ENCODE measurements around the gene ENO2. TPM values are rescaled to one million over a fixed set of nuclear protein-coding genes. Genes with fewer than 3 reads are reported as not detected.
"Not testable (repeated sequence)": the region's sequence is repeated elsewhere in the genome, so short reads cannot be mapped to it uniquely, and the experiment has no call there.

ENO2 gene
- 18.1 and 18.4 TPM in 2 replicates for total RNA-seq

DNA sequence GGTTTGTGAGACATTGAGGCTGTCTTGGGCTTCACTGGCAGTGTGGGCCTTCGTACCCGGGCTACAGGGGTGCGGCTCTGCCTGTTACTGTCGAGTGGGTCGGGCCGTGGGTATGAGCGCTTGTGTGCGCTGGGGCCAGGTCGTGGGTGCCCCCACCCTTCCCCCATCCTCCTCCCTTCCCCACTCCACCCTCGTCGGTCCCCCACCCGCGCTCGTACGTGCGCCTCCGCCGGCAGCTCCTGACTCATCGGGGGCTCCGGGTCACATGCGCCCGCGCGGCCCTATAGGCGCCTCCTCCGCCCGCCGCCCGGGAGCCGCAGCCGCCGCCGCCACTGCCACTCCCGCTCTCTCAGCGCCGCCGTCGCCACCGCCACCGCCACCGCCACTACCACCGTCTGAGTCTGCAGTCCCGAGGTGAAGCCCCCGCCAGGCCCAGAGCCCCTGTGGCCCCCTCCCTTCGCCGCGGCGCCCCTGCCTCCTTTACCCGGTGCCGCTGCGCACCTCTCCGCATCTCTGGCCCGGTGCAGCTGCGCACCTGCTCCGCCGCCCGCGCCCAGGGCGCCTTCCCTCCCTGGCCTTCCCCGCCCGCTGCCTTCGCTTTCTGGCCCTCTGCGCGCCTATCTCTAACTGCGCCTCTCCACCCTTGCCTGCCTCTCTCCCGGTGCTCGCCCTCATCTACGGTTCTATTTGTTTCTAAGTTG lies at the start of gene ENO2:
Gene ENO2 (plus strand): TSS at position 335 of the 701 bp plus-strand sequence. CDS start 1,253 bp downstream, outside the sequence.
- DNase-seq (ENCODE audit: extremely low read depth, low read depth, low spot score), result no peak

DNA sequence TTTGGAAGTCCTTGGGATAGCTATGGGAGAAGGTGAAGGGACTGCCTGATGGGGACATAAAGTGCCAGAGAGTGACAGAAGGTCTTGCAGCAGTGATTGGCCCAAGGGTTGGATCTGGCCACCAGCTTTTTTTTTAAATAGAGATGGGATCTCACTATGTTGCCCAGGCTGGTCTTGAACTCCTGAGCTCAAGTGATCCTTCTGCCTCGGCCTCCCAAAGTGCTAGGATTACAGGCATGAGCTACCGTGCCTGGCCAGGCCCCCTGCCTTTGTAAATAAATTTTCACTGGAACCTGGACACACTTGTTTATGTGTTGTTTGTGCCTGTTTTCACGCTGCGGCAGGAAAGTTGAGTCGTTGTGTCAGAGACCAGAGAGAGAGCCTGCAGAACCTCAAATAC lies 49.1 kb upstream of the ENO2 start:
- DNase-seq (ENCODE audit: extremely low read depth, low read depth, low spot score), result not testable (repeated sequence)

DNA sequence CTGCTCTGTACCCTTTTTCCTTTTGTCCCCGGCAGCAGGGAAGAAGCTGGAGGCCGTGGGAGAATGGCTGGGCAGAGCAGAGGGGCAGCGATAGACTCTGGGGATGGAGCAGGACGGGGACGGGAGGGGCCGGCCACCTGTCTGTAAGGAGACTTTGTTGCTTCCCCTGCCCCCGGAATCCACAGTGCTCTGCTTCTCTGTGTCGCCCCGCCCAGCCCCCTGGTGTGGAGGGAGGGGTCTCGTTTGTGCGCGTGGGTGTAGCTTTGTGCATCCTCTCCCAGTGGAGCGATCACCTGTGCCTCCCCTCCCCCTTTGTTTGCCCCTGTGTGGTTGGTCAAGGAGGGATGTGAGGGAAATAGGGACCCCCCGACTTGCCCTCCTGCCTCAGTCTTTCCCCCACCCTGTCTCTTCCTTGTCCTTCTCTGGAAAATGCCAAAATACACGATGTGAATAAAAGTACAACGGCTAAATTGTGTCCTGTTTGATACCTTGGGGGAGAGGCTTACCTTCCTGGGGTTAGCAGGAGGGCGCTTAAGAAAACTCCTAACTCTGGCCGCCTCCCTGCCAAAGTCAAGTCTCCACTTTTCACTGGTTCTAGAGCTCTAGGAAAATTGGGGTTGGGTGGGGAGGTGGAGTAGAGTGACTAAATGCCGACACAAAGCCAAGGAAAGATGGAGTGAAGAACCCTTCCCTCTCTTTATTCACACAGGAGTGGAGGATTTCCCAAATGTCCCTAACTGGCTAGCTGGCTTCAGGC lies 48.0 kb upstream of the ENO2 start:
- DNase-seq (ENCODE audit: extremely low read depth, low read depth, low spot score), result no peak

DNA sequence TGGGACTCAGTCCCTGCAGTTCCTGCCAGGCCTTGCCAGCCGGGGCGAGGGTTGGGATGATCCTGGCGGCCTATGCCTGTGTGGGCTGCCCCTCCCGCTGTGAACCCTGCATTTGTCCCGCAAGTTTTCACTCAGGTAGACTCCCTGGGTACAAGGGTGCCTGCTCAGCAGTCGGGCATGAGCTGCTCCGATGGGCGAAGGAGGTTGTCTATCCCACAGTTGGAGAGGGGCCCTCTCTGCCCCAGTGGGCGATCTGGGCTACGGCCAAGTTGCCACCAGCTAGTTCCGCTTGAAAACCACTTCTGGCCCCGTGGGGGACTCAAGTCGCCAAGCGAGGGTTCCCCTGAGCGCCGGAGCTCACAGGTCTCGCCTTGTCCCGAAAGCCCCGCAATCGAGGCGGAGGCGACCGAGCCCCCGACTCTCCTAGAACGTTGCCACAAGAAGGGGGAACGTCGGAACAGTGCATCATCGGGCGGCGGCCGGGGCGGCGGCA lies 47.4 kb upstream of the ENO2 start:
- DNase-seq (ENCODE audit: extremely low read depth, low read depth, low spot score), result no peak

DNA sequence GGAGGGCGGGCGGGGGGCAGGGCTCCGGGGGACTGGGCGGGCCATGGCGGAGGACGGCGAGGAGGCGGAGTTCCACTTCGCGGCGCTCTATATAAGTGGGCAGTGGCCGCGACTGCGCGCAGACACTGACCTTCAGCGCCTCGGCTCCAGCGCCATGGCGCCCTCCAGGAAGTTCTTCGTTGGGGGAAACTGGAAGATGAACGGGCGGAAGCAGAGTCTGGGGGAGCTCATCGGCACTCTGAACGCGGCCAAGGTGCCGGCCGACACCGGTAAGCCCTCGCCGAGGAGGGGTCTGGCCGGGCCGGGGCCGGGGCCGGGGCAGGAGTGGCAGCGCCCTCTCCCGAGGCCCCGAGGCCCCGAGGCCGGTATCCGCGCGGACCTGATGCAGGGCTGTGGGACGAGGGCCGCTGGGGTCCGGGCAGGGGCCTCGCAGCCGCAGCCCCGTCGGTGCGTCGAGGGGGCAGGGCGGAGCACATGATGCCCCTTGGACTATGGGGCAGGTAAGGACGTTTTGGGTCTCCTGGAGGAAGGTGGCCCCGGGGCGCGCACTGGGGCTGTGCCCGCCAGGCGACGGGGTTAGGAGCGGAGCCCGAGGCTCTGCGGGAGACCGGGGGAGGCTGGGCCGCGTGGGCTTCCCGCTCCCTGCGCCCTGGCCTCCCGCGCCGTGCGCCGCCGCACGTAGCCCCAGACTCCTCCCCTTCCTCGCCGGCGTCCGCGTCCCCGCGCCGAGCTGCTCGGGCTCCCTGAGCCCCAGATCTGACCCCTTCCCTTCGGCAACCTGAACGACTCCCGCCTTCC lies 46.8 kb upstream of the ENO2 start, which contains the start of gene TPI1:
Gene TPI1 (plus strand): TSS at position 119 of the 798 bp plus-strand sequence. CDS start 36 bp downstream, at position 155.
- DNase-seq (ENCODE audit: extremely low read depth, low read depth, low spot score), result no peak

DNA sequence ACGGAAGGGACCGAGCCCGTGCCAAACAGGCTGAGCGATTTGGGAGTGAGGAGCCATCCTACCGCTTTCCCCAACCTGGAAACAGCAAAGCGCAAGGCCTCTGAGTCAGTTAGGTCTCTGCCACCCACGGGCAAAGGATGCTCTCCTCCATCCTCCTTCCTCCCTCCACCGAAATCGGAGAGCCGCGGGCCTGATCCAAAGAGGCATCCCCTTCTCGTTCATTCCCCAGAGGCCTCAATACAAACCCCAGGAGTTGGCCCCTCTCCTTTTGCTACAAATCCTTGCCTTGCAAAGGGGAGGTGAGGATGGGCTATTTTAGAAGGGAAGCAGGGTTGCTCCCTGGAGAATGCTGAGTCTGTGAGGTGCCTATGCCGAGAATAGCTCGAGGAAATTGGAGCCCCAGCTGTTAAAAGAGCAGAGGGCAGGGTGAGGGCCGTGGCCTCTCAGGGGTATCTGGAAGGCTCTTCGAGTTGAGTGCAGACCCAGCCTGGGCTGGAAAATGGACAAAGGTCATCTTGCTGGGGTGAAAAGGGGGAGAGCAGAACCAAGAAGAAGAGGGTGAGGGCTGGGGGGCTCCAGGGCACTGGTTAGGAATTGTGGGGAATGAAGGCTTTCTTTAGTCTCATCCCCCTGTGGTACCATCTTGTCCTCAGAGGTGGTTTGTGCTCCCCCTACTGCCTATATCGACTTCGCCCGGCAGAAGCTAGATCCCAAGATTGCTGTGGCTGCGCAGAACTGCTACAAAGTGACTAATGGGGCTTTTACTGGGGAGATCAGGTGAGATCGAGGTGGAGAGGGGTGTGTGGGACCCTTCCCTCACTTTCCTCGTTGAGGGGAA lies 46.0 kb upstream of the ENO2 start:
- no peak for DNase-seq (ENCODE audit: extremely low read depth, low read depth, low spot score)

DNA sequence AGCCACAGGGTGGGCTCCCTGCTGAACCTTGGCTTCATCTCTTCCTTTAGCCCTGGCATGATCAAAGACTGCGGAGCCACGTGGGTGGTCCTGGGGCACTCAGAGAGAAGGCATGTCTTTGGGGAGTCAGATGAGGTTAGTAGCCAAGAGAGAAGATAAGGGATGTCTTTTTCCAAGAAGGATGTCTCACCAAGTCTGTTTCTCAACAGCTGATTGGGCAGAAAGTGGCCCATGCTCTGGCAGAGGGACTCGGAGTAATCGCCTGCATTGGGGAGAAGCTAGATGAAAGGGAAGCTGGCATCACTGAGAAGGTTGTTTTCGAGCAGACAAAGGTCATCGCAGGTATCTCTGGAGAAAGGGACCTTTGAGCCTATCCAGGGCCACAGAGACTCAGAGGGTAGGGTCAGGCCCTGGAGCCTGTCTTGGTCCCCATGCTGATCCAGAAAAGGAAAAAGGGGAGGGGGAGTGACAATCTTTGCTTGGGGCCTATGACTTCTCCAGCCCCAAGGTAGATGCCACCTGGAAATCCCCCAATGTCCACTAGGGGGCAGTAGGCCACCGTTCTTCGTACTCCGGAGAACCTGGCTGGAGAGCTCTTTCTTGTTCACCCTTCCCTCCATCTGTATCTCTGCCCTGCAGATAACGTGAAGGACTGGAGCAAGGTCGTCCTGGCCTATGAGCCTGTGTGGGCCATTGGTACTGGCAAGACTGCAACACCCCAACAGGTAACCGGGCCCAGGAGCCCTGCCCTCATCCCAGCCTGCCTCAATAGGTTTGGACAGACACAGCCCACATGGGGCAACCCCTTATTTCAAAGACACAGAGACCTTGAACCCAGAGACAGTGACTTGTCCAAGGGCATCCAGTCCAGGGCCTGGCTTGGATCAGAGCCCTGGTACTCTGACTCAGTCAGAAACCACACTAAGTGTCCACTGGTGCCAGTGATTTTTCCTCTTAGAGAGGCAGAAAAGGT lies 45.0 kb upstream of the ENO2 start:
- DNase-seq (ENCODE audit: extremely low read depth, low read depth, low spot score), result no peak

DNA sequence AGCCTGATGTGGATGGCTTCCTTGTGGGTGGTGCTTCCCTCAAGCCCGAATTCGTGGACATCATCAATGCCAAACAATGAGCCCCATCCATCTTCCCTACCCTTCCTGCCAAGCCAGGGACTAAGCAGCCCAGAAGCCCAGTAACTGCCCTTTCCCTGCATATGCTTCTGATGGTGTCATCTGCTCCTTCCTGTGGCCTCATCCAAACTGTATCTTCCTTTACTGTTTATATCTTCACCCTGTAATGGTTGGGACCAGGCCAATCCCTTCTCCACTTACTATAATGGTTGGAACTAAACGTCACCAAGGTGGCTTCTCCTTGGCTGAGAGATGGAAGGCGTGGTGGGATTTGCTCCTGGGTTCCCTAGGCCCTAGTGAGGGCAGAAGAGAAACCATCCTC lies 44.1 kb upstream of the ENO2 start:
- not testable (repeated sequence) for DNase-seq (ENCODE audit: extremely low read depth, low read depth, low spot score)

DNA sequence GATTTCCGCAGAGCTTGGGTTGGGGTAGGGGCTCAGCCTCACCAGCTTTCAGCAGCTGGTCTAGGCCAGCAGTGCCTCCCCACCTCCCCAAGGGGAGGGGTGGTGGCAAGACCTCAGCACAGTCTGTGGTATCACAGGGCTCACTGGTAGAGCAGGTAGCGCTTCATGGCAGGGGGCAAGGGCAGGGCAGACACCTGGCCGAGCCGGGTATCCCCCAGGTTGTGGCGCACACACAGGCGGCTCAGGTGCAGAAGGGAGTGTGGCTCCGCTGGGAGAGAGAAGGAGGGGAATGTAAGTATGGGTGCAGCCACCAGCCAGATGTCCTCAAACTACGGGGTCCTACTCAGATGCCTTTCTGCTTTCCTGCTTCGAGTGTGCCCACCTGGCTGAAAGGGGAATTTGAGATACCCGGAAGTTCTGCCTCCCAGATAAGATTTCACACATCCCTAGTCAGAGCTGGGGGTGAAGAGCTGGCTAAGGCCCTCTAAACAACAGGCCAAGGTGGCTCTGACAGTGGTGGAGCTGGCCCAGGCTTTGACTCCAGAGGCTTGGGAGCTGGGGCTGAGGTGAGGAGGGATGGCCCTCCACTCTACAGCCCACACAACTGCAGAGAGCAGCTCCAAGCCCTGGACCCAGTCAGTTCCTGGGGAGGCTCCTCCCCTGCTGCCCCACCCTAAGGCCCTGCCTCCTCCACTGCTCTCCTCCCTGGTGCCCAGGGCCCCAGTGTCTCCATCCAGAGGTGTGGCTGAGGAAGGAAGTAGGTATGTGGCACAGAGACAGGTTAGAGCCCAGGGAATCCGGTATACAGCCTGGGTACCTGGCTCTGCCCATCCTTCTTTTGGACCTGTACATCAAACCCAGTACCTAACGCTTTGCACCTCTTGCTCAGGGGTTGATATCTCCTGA lies 43.1 kb upstream of the ENO2 start:
- DNase-seq (ENCODE audit: extremely low read depth, low read depth, low spot score), result no peak

DNA sequence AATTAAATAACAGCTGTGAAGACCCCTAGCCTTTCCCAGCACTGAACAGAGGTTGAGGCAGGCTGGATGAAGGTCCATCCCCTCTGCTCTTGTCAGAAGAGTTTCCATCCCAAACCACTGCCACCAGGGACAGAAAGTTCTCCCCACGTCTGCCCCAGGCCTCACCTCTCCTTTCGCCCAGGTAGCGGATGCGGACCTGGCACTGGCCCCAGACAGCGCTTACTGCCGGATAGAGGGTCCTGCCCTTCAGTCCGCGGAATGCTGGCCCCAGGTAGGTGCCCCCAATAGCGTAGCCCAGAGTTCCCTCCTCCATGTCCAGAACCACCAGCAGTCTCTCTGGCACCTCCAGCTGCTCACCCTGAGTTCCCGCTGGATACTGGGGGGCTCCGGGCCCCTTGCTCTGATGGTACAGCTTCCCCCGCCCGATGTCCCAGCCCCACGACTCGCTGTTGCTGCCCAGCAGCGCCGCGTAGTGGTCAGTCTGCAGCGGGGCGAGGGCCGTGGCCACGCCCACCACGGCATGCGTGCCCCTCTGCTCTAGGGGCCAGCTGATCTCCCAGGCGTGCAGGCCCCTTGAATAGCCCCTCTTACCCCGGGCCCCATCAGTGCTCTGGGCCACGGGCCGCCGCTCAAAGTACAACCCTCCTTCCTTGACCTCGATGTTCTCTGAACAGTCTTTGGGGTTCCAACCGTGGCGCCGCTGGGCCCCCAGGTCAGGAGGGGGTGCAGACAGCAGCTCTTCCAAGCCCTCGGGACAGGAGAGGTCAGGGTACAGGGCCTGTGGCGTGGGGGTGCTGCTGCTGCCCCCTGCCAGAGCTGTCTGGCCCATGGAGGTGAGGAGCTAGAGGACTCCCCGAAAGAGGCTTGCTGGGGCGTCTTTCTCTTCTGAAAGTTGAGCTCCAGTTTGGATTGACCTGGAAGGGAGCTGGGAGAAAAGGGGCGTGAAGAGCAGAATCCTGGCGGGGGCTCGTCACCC lies 42.0 kb upstream of the ENO2 start:
- DNase-seq (ENCODE audit: extremely low read depth, low read depth, low spot score), result no peak

DNA sequence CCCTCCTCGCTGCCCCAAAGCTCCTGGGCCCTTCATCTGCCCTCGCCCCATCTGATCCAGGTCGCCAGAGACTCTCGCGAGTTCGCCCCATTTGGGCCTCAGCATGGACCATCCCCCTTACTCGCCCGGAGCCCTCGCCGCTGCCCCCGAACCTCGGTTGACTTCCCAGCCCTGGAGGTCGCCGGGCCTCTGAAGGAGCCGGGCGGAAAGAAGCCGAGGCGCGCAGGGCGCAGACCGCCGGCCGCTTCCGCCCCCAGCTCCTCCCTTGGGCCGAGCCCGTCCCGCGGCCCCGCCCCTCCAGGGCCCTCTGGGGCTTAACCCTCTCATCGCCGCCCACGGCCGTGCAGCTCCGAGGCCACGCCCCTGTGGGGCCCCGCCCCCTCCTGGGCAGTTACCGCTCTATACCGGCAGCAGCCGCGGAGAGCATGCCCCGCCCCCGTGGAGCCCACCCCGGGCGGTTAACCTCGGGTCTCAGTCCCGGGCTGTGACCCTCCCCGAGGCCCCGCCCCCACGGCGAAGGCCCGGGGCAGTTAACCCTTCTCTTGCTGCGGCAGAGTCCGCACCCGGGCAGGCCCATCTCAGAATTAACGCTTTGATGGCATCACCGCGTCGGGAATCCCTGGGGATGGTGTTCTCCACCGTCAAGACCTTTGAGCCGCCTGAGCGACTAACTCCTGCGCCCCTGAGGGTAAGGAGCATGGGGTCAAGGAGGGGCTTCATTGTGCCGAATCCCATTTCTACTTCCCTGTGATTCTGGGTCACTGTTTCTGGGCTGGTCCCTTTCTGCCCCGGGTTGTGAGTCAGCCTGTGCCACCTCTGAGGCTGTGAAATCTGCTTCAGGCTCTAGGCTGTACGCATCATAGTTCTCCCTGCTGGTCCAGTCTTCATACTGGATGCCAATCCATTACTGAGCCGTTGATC lies 41.0 kb upstream of the ENO2 start, which contains the start of gene SPSB2:
Gene SPSB2 (minus strand): TSS at position 210 of the 921 bp plus-strand sequence. CDS start 402 bp downstream, outside the sequence.
- DNase-seq (ENCODE audit: extremely low read depth, low read depth, low spot score), result no peak

DNA sequence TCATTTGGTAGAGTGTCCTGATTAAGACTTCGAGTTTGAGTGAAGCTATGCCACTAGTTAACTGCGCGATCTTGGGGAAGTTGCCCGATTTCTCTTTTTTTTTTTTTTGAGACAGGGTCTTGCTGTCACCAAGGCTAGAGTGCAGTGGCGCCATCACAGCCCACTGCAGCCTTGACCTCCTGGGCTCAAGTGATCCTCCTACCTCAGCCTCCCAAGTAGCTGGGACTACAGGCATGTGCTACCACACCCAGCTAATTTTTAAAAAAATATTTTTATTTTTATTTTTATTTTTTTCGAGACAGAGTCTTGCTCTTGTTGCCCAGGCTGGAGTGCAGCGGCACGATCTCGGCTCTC lies 40.4 kb upstream of the ENO2 start:
- DNase-seq (ENCODE audit: extremely low read depth, low read depth, low spot score), result not testable (repeated sequence)

DNA sequence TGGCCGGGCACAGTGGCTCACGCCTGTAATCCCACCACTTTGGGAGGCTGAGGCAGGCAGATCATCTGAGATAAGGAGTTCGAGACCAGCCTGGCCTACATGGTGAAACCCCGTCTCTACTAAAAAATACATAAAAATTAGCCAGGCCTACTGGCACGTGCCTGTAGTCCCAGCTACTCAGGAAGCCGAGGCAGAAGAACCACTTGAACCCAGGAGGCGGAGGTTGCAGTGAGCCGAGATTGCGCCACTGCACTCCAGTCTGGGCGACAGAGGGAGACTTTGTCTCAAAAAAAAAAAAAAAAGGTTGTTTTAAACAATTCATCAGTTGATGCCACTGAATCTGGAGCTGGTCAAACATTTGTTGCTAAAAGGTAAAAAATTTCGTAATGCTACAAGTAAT lies 34.6 kb upstream of the ENO2 start:
- DNase-seq (ENCODE audit: extremely low read depth, low read depth, low spot score), result not testable (repeated sequence)

DNA sequence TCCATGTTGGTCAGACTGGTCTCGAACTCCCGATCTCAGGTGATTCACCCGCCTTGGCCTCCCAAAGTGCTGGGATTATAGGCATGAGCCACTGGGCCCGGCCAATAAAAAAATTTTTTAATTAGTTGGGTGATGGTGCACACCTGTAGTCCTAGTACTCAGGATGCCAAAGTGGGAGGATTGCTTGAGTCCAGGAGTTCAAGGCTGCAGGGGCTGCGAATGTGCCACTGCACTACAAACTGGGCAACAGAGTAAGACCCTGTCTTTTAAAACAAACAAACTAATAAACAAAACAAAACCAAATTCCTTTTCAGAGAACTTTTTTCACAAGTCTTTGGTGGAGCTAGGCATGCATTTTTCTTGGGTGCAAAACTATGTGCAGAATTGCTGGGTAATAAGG lies 31.1 kb upstream of the ENO2 start:
- DNase-seq (ENCODE audit: extremely low read depth, low read depth, low spot score), result no peak

DNA sequence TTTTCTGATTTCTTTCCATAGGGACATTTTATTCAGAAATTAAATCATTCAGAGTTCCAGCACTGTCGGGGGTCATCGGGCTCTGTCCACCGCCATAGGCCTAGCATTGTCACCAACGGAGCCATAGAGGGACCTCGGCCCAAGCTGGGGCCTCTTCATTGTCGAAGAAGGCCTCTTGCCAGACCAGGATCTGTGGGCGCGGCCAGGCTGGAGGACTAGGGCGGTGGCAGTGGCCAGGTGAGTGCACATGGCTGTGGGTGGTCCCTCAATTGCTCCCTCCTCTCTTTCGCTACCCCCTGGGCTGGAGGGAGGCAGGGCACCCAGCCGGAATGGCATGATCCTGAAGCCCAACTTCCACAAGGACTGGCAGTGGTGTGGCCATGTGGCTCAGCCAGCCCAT lies 30.7 kb upstream of the ENO2 start:
- no peak for DNase-seq (ENCODE audit: extremely low read depth, low read depth, low spot score)

DNA sequence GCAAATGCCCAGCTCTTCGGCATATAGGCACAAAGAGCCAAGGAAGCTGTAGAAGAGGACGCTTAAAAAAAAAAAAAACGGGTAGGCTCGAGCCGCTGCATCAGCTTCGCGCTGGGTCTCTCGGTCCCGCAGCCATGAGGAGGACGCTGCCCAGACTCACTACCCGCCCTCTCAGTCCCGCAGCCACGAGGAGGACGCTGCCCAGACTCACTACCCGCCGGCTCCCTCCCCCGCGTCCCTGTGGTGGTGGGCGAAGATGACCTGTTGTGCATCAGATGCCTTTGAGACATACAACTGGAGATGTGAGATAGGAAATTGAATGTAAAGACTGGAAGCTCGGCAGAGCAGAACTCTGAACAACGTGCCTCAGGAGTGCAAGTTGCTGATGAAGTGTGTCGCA lies 29.8 kb upstream of the ENO2 start:
- no peak for DNase-seq (ENCODE audit: extremely low read depth, low read depth, low spot score)
